ENCODE measurements around the gene TMC2.
A peak's percentile ranks its signal among the peaks of the same experiment; 100 is the strongest.

The TMC2 gene

GRCh38 chr20:2619337-2619736 lies 83.0 kb downstream of the TMC2 start:
- DNase-seq (ENCODE audit: low read depth in 2 of 3, low spot score in 1 of 3), result no peak

GRCh38 chr20:2619961-2620595 lies 83.7 kb downstream of the TMC2 start:
- no peak for DNase-seq (ENCODE audit: low read depth in 2 of 3, low spot score in 1 of 3)

- DNase-seq (ENCODE audit: low read depth in 2 of 3, low spot score in 1 of 3), result no peak
These were observed 87.8 kb downstream of the TMC2 start for GRCh38 chr20:2624190-2624589.

- DNase-seq (ENCODE audit: low read depth in 2 of 3, low spot score in 1 of 3), result no peak
These were observed 88.7 kb downstream of the TMC2 start for GRCh38 chr20:2625062-2625461.

- DNase-seq (ENCODE audit: low read depth in 2 of 3, low spot score in 1 of 3), result no peak
These were observed 90.6 kb downstream of the TMC2 start for GRCh38 chr20:2626853-2627541.

GRCh38 chr20:2631228-2631627 lies 94.9 kb downstream of the TMC2 start:
- DNase-seq (ENCODE audit: low read depth in 2 of 3, low spot score in 1 of 3), result no peak

- no peak for DNase-seq (ENCODE audit: low read depth in 2 of 3, low spot score in 1 of 3)
These were observed 97.0 kb downstream of the TMC2 start for GRCh38 chr20:2633381-2633780.

GRCh38 chr20:2637246-2637645 lies 100.9 kb downstream of the TMC2 start:
- DNase-seq (ENCODE audit: low read depth in 2 of 3, low spot score in 1 of 3), result no peak

GRCh38 chr20:2640260-2640659 lies 103.9 kb downstream of the TMC2 start:
- no peak for DNase-seq (ENCODE audit: low read depth in 2 of 3, low spot score in 1 of 3)

- no peak for DNase-seq (ENCODE audit: low read depth in 2 of 3, low spot score in 1 of 3)
These were observed 104.5 kb downstream of the TMC2 start for GRCh38 chr20:2640899-2641298.

- DNase-seq (ENCODE audit: low read depth in 2 of 3, low spot score in 1 of 3), result no peak
These were observed 107.3 kb downstream of the TMC2 start for GRCh38 chr20:2643708-2644107.

GRCh38 chr20:2651772-2652723 lies 115.7 kb downstream of the TMC2 start, which contains the start of gene NOP56:
Gene NOP56, plus strand, starts transcription at chr20:2652632. Its CDS starts 29 bp downstream, at chr20:2652661.
- DNase-seq (ENCODE audit: low read depth in 2 of 3, low spot score in 1 of 3), result peak; percentile 89 to 95 (median 95)

- DNase-seq (ENCODE audit: low read depth in 2 of 3, low spot score in 1 of 3), result no peak
These were observed 116.6 kb downstream of the TMC2 start for GRCh38 chr20:2652724-2653555.

- no peak for DNase-seq (ENCODE audit: low read depth in 2 of 3, low spot score in 1 of 3)
These were observed 117.4 kb downstream of the TMC2 start for GRCh38 chr20:2653556-2654383.

GRCh38 chr20:2654384-2654822 lies 118.0 kb downstream of the TMC2 start:
- no peak for DNase-seq (ENCODE audit: low read depth in 2 of 3, low spot score in 1 of 3)

- DNase-seq (ENCODE audit: low read depth in 2 of 3, low spot score in 1 of 3), result no peak
These were observed 118.5 kb downstream of the TMC2 start for GRCh38 chr20:2654831-2655230.

GRCh38 chr20:2655331-2656116 lies 119.2 kb downstream of the TMC2 start:
- no peak for DNase-seq (ENCODE audit: low read depth in 2 of 3, low spot score in 1 of 3)

GRCh38 chr20:2656471-2657117 lies 120.2 kb downstream of the TMC2 start:
- DNase-seq (ENCODE audit: low read depth in 2 of 3, low spot score in 1 of 3), result no peak

- DNase-seq (ENCODE audit: low read depth in 2 of 3, low spot score in 1 of 3), result no peak
These were observed 120.9 kb downstream of the TMC2 start for GRCh38 chr20:2657241-2657640.
